HepG2 (cell line): ENCODE data around the gene CCDC88B. TPM values are rescaled to one million over a fixed set of nuclear protein-coding genes. Genes with fewer than 3 reads are reported as not detected.
A peak's percentile ranks its signal among the peaks of the same experiment; 100 is the strongest.

ENCODE experiments used
- ZNF468 ChIP-seq: sonication (generic); formaldehyde crosslinking; IDR thresholded peaks from 2 replicates; pipeline ENCODE4 v1.8.0; 2022; ENCODE audit warnings: mild to moderate bottlenecking, moderate library complexity, missing genetic modification reagents
- polyA plus RNA-seq, 8 experiments: library from polyadenylated mRNA; depleted of rRNA in 3 of 8; stranded (reverse) in 7 of 8; unstranded in 1 of 8; fragments of >200 nt; fragmentation: Illumina TruSeq in 4 of 8; extraction: Trizol in 4 of 8; gene quantifications; 2 replicates each; pipeline versions ENCODE4 v1.2.1 to v1.2.3, GENCODE V29; 2011 to 2016; ENCODE audit warnings: low read depth in 4 of 8, missing spikeins in 1 of 8, mixed read lengths in 1 of 8; ENCODE audit not compliant: insufficient read depth in 1 of 8
- total RNA-seq, 5 experiments: library from RNA; depleted of rRNA; stranded (reverse); fragments of >200 nt; fragmentation: Illumina TruSeq; extraction: Trizol; gene quantifications; 2 replicates each; pipeline ENCODE4 v1.2.3, GENCODE V29; 2016; ENCODE audit warnings: low read depth in 1 of 5
- TF ChIP-seq, protein P1 (sequence below): sonication (generic); formaldehyde crosslinking; conservative IDR thresholded peaks from 2 replicates; pipeline ENCODE4 v1.4.0; 2020; ENCODE audit warnings: mild to moderate bottlenecking, missing genetic modification reagents, moderate library complexity
- TF ChIP-seq, protein P2 (sequence below): sonication (generic); formaldehyde crosslinking; IDR thresholded peaks from 2 replicates; pipeline ENCODE4 v1.5.1; 2020; ENCODE audit warnings: mild to moderate bottlenecking, missing genetic modification reagents, moderate library complexity
- TF ChIP-seq, protein P3 (sequence below): sonication (generic); formaldehyde crosslinking; conservative IDR thresholded peaks from 2 replicates; pipeline ENCODE4 v1.8.0; 2022; ENCODE audit warnings: low read depth, missing genetic modification reagents

The CCDC88B gene
- total and polyA plus RNA-seq, 2 of the 13 experiments (the other 11 are each of a cell fraction or from before 2014, with no cell fraction given), result 3.6 to 4.8 TPM

DNA sequence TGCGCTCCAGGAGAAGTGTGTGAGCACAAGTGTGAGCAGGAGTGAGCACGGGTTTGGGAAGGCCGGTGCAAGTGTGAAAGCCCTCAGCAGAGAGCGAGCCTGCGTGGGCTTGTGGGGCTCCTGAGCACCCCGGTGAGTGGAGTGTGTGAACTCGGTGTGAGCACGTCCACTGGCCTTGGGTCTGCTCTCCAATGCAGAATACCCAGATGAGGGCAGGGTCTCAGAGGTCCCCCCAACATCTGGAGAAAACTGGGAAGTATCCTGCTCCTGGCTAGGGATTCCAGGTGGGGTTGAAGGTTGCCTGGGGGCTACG, 33.5 kb upstream of the CCDC88B start (continued):
- TF ChIP-seq, protein P1, sequence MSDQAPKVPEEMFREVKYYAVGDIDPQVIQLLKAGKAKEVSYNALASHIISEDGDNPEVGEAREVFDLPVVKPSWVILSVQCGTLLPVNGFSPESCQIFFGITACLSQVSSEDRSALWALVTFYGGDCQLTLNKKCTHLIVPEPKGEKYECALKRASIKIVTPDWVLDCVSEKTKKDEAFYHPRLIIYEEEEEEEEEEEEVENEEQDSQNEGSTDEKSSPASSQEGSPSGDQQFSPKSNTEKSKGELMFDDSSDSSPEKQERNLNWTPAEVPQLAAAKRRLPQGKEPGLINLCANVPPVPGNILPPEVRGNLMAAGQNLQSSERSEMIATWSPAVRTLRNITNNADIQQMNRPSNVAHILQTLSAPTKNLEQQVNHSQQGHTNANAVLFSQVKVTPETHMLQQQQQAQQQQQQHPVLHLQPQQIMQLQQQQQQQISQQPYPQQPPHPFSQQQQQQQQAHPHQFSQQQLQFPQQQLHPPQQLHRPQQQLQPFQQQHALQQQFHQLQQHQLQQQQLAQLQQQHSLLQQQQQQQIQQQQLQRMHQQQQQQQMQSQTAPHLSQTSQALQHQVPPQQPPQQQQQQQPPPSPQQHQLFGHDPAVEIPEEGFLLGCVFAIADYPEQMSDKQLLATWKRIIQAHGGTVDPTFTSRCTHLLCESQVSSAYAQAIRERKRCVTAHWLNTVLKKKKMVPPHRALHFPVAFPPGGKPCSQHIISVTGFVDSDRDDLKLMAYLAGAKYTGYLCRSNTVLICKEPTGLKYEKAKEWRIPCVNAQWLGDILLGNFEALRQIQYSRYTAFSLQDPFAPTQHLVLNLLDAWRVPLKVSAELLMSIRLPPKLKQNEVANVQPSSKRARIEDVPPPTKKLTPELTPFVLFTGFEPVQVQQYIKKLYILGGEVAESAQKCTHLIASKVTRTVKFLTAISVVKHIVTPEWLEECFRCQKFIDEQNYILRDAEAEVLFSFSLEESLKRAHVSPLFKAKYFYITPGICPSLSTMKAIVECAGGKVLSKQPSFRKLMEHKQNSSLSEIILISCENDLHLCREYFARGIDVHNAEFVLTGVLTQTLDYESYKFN, result no peak
- TF ChIP-seq, protein P2, sequence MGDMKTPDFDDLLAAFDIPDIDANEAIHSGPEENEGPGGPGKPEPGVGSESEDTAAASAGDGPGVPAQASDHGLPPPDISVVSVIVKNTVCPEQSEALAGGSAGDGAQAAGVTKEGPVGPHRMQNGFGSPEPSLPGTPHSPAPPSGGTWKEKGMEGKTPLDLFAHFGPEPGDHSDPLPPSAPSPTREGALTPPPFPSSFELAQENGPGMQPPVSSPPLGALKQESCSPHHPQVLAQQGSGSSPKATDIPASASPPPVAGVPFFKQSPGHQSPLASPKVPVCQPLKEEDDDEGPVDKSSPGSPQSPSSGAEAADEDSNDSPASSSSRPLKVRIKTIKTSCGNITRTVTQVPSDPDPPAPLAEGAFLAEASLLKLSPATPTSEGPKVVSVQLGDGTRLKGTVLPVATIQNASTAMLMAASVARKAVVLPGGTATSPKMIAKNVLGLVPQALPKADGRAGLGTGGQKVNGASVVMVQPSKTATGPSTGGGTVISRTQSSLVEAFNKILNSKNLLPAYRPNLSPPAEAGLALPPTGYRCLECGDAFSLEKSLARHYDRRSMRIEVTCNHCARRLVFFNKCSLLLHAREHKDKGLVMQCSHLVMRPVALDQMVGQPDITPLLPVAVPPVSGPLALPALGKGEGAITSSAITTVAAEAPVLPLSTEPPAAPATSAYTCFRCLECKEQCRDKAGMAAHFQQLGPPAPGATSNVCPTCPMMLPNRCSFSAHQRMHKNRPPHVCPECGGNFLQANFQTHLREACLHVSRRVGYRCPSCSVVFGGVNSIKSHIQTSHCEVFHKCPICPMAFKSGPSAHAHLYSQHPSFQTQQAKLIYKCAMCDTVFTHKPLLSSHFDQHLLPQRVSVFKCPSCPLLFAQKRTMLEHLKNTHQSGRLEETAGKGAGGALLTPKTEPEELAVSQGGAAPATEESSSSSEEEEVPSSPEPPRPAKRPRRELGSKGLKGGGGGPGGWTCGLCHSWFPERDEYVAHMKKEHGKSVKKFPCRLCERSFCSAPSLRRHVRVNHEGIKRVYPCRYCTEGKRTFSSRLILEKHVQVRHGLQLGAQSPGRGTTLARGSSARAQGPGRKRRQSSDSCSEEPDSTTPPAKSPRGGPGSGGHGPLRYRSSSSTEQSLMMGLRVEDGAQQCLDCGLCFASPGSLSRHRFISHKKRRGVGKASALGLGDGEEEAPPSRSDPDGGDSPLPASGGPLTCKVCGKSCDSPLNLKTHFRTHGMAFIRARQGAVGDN (CRISPR knock-in tag), result peak; percentile 47; the same call in 1 of the 2 replicates
- TF ChIP-seq ZNF468 (CRISPR knock-in tag), result no peak
- TF ChIP-seq, protein P3, sequence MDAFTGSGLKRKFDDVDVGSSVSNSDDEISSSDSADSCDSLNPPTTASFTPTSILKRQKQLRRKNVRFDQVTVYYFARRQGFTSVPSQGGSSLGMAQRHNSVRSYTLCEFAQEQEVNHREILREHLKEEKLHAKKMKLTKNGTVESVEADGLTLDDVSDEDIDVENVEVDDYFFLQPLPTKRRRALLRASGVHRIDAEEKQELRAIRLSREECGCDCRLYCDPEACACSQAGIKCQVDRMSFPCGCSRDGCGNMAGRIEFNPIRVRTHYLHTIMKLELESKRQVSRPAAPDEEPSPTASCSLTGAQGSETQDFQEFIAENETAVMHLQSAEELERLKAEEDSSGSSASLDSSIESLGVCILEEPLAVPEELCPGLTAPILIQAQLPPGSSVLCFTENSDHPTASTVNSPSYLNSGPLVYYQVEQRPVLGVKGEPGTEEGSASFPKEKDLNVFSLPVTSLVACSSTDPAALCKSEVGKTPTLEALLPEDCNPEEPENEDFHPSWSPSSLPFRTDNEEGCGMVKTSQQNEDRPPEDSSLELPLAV, result no peak
